ENCODE measurements around the gene CFAP77.

Gene CFAP77

GRCh38 chr9:132586830-132587591 lies 177.0 kb downstream of the CFAP77 start:
- no peaks in the 10 kb centered on the region for H3K4me1 ChIP-seq (ENCODE audit: control insufficient read depth, insufficient read depth, low read length)
- H3K27ac ChIP-seq (ENCODE audit: low read depth, low read length): no peak overlapping the region
- no peak overlapping the region for H3K4me3 ChIP-seq (ENCODE audit: low read length)
- H3K27me3 ChIP-seq (ENCODE audit: control insufficient read depth, insufficient read depth, low read length): peaks cover 61% of the 10 kb centered on the region
- no peaks in the 10 kb centered on the region for H3K36me3 ChIP-seq (ENCODE audit: control insufficient read depth, insufficient read depth, low read length)
- no peak overlapping the region for H3K9ac ChIP-seq (ENCODE audit: low read length)

- Histone ChIP-seq H3K4me1 (ENCODE audit: control insufficient read depth, insufficient read depth, low read length) (no peaks in the 10 kb centered on the region), H3K36me3 (ENCODE audit: control insufficient read depth, insufficient read depth, low read length) (no peaks in the 10 kb centered on the region), H3K27me3 (ENCODE audit: control insufficient read depth, insufficient read depth, low read length) (peaks cover 63% of the 10 kb centered on the region), H3K9ac (ENCODE audit: low read length) (no peak overlapping the region), H3K27ac (ENCODE audit: low read depth, low read length) (no peak overlapping the region), H3K4me3 (ENCODE audit: low read length) (no peak overlapping the region)
Observed at GRCh38 chr9:132587592-132587955, 177.6 kb downstream of the CFAP77 start.

- Histone ChIP-seq H3K27ac (ENCODE audit: low read depth, low read length) (no peak overlapping the region), H3K36me3 (ENCODE audit: control insufficient read depth, insufficient read depth, low read length) (no peaks in the 10 kb centered on the region), H3K4me1 (ENCODE audit: control insufficient read depth, insufficient read depth, low read length) (no peaks in the 10 kb centered on the region), H3K27me3 (ENCODE audit: control insufficient read depth, insufficient read depth, low read length) (peaks cover 58% of the 10 kb centered on the region), H3K4me3 (ENCODE audit: low read length) (no peak overlapping the region), H3K9ac (ENCODE audit: low read length) (no peak overlapping the region)
Observed at GRCh38 chr9:132588098-132588497, 178.1 kb downstream of the CFAP77 start.

GRCh38 chr9:132588501-132589147 lies 178.6 kb downstream of the CFAP77 start:
- H3K4me1 ChIP-seq (ENCODE audit: control insufficient read depth, insufficient read depth, low read length): no peaks in the 10 kb centered on the region
- H3K27ac ChIP-seq (ENCODE audit: low read depth, low read length): no peak overlapping the region
- no peak overlapping the region for H3K9ac ChIP-seq (ENCODE audit: low read length)
- peaks cover 54% of the 10 kb centered on the region for H3K27me3 ChIP-seq (ENCODE audit: control insufficient read depth, insufficient read depth, low read length)
- no peaks in the 10 kb centered on the region for H3K36me3 ChIP-seq (ENCODE audit: control insufficient read depth, insufficient read depth, low read length)
- no peak overlapping the region for H3K4me3 ChIP-seq (ENCODE audit: low read length)

- Histone ChIP-seq H3K9ac (ENCODE audit: low read length) (no peak overlapping the region), H3K36me3 (ENCODE audit: control insufficient read depth, insufficient read depth, low read length) (no peaks in the 10 kb centered on the region), H3K4me1 (ENCODE audit: control insufficient read depth, insufficient read depth, low read length) (no peaks in the 10 kb centered on the region), H3K27ac (ENCODE audit: low read depth, low read length) (no peak overlapping the region), H3K4me3 (ENCODE audit: low read length) (no peak overlapping the region), H3K27me3 (ENCODE audit: control insufficient read depth, insufficient read depth, low read length) (peaks cover 48% of the 10 kb centered on the region)
Observed at GRCh38 chr9:132589148-132590036, 179.4 kb downstream of the CFAP77 start.

GRCh38 chr9:132590037-132590317 lies 180.0 kb downstream of the CFAP77 start:
- no peaks in the 10 kb centered on the region for H3K4me1 ChIP-seq (ENCODE audit: control insufficient read depth, insufficient read depth, low read length)
- H3K27ac ChIP-seq (ENCODE audit: low read depth, low read length): no peak overlapping the region
- no peak overlapping the region for H3K9ac ChIP-seq (ENCODE audit: low read length)
- H3K36me3 ChIP-seq (ENCODE audit: control insufficient read depth, insufficient read depth, low read length): no peaks in the 10 kb centered on the region
- H3K4me3 ChIP-seq (ENCODE audit: low read length): no peak overlapping the region
- peaks cover 44% of the 10 kb centered on the region for H3K27me3 ChIP-seq (ENCODE audit: control insufficient read depth, insufficient read depth, low read length)

GRCh38 chr9:132590318-132591182 lies 180.5 kb downstream of the CFAP77 start:
- no peaks in the 10 kb centered on the region for H3K36me3 ChIP-seq (ENCODE audit: control insufficient read depth, insufficient read depth, low read length)
- no peak overlapping the region for H3K9ac ChIP-seq (ENCODE audit: low read length)
- peaks cover 39% of the 10 kb centered on the region for H3K27me3 ChIP-seq (ENCODE audit: control insufficient read depth, insufficient read depth, low read length)
- no peaks in the 10 kb centered on the region for H3K4me1 ChIP-seq (ENCODE audit: control insufficient read depth, insufficient read depth, low read length)
- H3K27ac ChIP-seq (ENCODE audit: low read depth, low read length): no peak overlapping the region
- no peak overlapping the region for H3K4me3 ChIP-seq (ENCODE audit: low read length)

- Histone ChIP-seq H3K9ac (ENCODE audit: low read length) (no peak overlapping the region), H3K27ac (ENCODE audit: low read depth, low read length) (no peak overlapping the region), H3K4me3 (ENCODE audit: low read length) (no peak overlapping the region), H3K4me1 (ENCODE audit: control insufficient read depth, insufficient read depth, low read length) (no peaks in the 10 kb centered on the region), H3K27me3 (ENCODE audit: control insufficient read depth, insufficient read depth, low read length) (peaks cover 32% of the 10 kb centered on the region), H3K36me3 (ENCODE audit: control insufficient read depth, insufficient read depth, low read length) (no peaks in the 10 kb centered on the region)
Observed at GRCh38 chr9:132591244-132591643, 181.2 kb downstream of the CFAP77 start.

- H3K27me3 ChIP-seq (ENCODE audit: control insufficient read depth, insufficient read depth, low read length): peaks cover 27% of the 10 kb centered on the region
- H3K4me3 ChIP-seq (ENCODE audit: low read length): no peak overlapping the region
- H3K4me1 ChIP-seq (ENCODE audit: control insufficient read depth, insufficient read depth, low read length): no peaks in the 10 kb centered on the region
- H3K36me3 ChIP-seq (ENCODE audit: control insufficient read depth, insufficient read depth, low read length): no peaks in the 10 kb centered on the region
- H3K27ac ChIP-seq (ENCODE audit: low read depth, low read length): no peak overlapping the region
- H3K9ac ChIP-seq (ENCODE audit: low read length): no peak overlapping the region
Observed at GRCh38 chr9:132591751-132592314, 181.8 kb downstream of the CFAP77 start.

GRCh38 chr9:132592451-132592850 lies 182.4 kb downstream of the CFAP77 start:
- Histone ChIP-seq H3K9ac (ENCODE audit: low read length) (no peak overlapping the region), H3K4me3 (ENCODE audit: low read length) (no peak overlapping the region), H3K27me3 (ENCODE audit: control insufficient read depth, insufficient read depth, low read length) (peaks cover 22% of the 10 kb centered on the region), H3K27ac (ENCODE audit: low read depth, low read length) (no peak overlapping the region), H3K4me1 (ENCODE audit: control insufficient read depth, insufficient read depth, low read length) (no peaks in the 10 kb centered on the region), H3K36me3 (ENCODE audit: control insufficient read depth, insufficient read depth, low read length) (no peaks in the 10 kb centered on the region)

GRCh38 chr9:132594412-132594811 lies 184.4 kb downstream of the CFAP77 start:
- H3K4me3 ChIP-seq (ENCODE audit: low read length): no peak overlapping the region
- H3K4me1 ChIP-seq (ENCODE audit: control insufficient read depth, insufficient read depth, low read length): no peaks in the 10 kb centered on the region
- peaks cover 6% of the 10 kb centered on the region for H3K27me3 ChIP-seq (ENCODE audit: control insufficient read depth, insufficient read depth, low read length)
- H3K36me3 ChIP-seq (ENCODE audit: control insufficient read depth, insufficient read depth, low read length): no peaks in the 10 kb centered on the region
- H3K27ac ChIP-seq (ENCODE audit: low read depth, low read length): no peak overlapping the region
- H3K9ac ChIP-seq (ENCODE audit: low read length): no peak overlapping the region

Data from rectal smooth muscle tissue (tissue), 1 donor.